Urinary bladder (tissue), 4 donors: ENCODE results near the gene EXD2. TPM values are rescaled to one million over a fixed set of nuclear protein-coding genes. Genes with fewer than 3 reads are reported as not detected.
"Not testable (repeated sequence)": the region's sequence is repeated elsewhere in the genome, so short reads cannot be mapped to it uniquely, and the experiment has no call there.

Source experiments
- DNase-seq: peaks from one replicate; pipeline ENCODE4 v3.0.0-alpha.2; 2015; ENCODE audit errors: extremely low spot score
- H3K27ac ChIP-seq: one replicate; pipeline ENCODE4 v1.5.1; 2013; ENCODE audit warnings: low read depth, mild to moderate bottlenecking, moderate library complexity
- H3K36me3 ChIP-seq: one replicate; pipeline ENCODE4 v1.6.1; 2013; ENCODE audit warnings: mild to moderate bottlenecking, moderate library complexity; ENCODE audit not compliant: insufficient read depth
- H3K4me1 ChIP-seq: one replicate; pipeline ENCODE4 v1.6.1; 2013; ENCODE audit warnings: mild to moderate bottlenecking, moderate library complexity; ENCODE audit not compliant: insufficient read depth
- H3K4me3 ChIP-seq: one replicate; pipeline ENCODE4 v1.5.1; 2013; ENCODE audit warnings: low read depth, low read length
- WGBS: extraction: QIAGEN DNeasy Blood & Tissue Kit; methylation state at CpG from one replicate; pipeline ENCODE4 v1.1.7; 2013; 5-methylcytosine and 5-hydroxymethylcytosine counted together
- polyA plus RNA-seq: library from polyadenylated mRNA; stranded (reverse); fragments of 200-250 nt; gene quantifications from one replicate; pipeline ENCODE4 v1.2.3, GENCODE V29; 2013
- total RNA-seq: library from RNA; depleted of rRNA; stranded (reverse); fragments of >200 nt; gene quantifications from one replicate; pipeline ENCODE4 v1.2.3, GENCODE V29; 2014
- donor health status: healthy with polysubstance abuse.
- donor health status: healthy.

Gene EXD2
- total and polyA plus RNA-seq, 2 donors, result 17.1 to 18.6 TPM

DNA sequence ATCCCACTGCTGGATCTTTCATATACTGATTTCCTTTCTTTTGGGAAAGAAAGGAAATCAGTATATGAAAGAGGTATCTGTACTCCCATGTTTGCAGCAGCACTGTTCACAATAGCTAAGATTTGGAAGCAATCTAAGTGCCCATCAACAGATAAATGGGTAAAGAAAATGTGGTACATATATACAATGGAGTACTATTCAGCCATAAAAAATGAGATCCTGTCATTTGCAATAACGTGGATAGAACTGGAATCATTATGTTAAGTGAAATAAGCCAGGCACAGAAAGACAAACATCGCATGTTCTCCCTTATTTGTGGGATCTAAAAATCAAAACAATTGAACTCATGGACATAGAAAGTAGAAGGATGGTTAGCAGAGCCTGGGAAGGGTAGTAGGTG is 25.5 kb upstream of the EXD2 start:
- WGBS, result 83% methylated on average over 2 of the region's 2 CpGs
- H3K4me3 ChIP-seq, H3K4me1 ChIP-seq, DNase-seq, H3K36me3 ChIP-seq, H3K27ac ChIP-seq: not testable (repeated sequence)

DNA sequence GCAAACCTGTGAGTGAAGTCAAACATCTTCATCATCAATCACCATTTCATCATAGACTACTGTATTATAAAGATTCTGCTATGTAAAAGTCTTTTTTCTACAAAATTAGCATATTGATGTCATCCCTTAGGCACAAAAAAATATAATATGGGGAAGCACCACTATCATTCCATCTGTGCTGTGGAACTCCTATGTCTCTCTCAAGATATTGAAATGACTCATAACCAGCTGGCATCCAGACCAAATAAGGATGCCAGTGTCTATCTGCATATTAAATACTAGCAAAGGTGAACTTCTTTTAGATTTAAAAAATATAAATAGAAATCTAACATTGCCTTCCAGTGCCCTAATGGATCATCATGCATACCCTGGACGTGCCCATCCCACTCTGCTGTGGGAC is 20.5 kb upstream of the EXD2 start:
- Histone ChIP-seq H3K4me1 (no peaks in the 10 kb centered on the region), H3K4me3 (no peak overlapping the region), H3K36me3 (no peaks in the 10 kb centered on the region), H3K27ac (no peak overlapping the region)
- WGBS, result 96% methylated on average over 1 of the region's 1 CpG
- no peak for DNase-seq

DNA sequence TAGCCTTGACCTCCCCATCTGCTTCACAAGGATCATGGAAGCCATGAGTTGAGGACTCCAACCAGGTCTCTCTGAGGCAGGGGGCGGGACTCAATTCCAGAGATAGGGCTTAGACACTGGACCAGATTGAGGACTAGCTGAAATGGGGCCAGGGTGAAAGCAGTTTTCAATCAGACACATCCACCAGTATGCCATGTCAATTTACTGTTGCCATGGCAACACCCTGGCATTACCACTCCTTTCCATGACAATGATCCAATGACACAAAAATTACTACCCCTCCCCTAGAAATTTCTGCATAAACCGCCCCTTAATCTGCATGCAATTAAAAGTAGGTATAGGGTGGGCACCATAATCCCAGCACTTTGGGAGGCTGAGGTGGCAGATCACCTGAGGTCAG is 19.7 kb upstream of the EXD2 start:
- Histone ChIP-seq H3K27ac (no peak overlapping the region), H3K4me1 (no peaks in the 10 kb centered on the region), H3K4me3 (no peak overlapping the region), H3K36me3 (no peaks in the 10 kb centered on the region)
- 85% methylated on average over 2 of the region's 2 CpGs for WGBS
- no peak for DNase-seq

DNA sequence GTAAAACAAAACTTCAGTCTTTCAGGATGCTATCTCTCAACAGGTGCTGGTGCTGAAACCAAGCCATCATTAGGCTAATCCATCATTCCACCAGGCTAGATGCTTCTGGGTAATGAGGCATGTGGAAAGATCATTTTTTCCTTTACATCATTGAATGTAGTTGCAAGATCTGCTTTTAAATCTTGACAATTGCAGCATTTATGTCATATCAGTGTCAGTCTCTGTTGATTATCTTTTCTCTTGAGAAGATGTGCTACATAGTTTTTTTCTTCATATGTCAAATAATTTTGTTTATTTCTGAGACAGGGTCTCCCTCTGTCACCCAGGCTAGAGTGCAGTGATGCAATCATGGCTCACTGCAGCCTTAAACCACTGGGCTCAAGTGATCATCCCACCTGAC is 16.2 kb upstream of the EXD2 start:
- H3K27ac ChIP-seq, result no peak overlapping the region
- no peaks in the 10 kb centered on the region for H3K4me1 ChIP-seq
- H3K4me3 ChIP-seq, result no peak overlapping the region

DNA sequence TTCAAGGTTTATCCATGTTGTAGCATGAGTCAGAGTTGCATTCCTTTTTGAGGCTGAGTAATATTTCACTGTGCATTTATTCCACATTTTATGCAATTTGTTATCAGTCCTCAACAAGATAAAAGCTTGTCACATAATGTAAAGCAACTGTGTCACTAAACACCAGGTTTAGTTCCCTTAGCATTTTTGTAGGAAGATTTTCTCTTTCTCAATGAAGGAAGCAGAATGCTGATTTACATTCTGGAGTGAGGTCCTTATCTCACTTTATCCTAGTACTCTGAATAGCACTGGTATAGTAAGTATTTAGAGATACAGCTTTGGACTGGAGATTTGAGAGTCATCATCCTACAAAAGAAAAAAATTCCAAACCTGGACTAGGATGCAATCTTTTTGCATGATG is 9.8 kb upstream of the EXD2 start:
- Histone ChIP-seq H3K27ac (no peak overlapping the region), H3K36me3 (no peaks in the 10 kb centered on the region), H3K4me1 (no peaks in the 10 kb centered on the region), H3K4me3 (no peak overlapping the region)
- no peak for DNase-seq

More for the DNA sequence above, 16.2 kb upstream of the EXD2 start:
- H3K36me3 ChIP-seq, result no peaks in the 10 kb centered on the region
- no peak for DNase-seq

DNA sequence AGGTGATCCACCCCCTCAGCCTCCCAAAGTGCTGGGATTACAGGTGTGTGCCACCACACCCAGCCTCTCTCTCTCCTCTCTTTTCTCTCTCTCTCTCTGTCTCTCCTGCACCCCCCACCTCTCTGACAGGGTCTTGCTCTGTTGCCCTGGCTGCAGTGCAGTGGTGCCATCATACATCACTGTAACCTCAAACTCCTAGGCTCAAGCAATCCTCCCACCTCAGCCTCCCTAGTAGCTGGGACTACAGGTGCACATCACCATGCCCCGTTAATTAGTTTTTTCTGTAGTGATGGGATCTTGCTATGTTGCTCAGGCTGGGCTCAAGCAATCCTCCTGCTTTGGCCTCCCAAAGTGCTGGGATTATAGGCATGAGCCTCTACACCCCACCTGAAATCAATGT is 8.7 kb upstream of the EXD2 start:
- 98% methylated on average over 1 of the region's 1 CpG for WGBS
- DNase-seq, H3K4me1 ChIP-seq, H3K4me3 ChIP-seq, H3K27ac ChIP-seq, H3K36me3 ChIP-seq: not testable (repeated sequence)

DNA sequence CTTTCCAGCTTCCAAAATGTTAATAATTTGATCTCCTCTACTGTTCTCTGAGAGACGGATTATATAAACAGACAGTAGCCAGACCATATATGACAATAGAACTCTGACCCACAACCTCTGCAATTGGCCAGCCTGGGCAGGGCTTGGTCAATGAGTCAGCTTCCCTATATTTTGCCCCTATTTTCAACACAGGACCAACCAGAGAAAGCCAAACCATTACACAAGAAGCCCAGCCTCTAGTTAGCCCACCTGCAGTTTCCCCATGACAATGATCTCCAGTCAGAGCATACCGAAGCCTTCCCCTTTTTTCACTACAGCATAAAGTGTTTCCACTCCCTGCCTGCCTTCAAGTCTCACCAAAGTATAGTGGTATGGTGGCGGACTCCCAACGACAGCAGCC is 7.6 kb upstream of the EXD2 start:
- H3K36me3 ChIP-seq, result no peaks in the 10 kb centered on the region
- no peaks in the 10 kb centered on the region for H3K4me1 ChIP-seq
- no peak overlapping the region for H3K27ac ChIP-seq
- WGBS, result 53% methylated on average over 4 of the region's 4 CpGs
- no peak overlapping the region for H3K4me3 ChIP-seq
- DNase-seq, result no peak

DNA sequence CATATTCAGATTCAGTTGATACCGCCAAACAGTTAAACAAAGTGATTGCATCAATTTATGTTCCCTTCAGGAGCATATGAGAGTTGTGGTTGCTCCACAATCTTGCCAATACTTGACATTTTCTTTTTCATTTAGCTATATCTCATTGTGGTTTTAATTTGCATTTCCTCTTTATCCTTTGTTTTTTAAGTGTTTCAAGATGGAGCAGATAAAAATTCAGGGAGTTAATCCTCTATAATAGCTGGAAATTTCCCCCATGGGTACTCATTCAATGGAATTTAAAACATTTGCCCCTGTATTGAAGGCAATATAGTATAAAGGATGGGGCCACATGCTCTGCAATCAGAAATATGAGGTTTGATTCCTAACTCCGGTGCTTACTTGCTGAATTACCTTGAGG is 1.1 kb upstream of the EXD2 start:
- WGBS, result 91% methylated on average over 2 of the region's 2 CpGs
- H3K4me1 ChIP-seq, result no peaks in the 10 kb centered on the region
- H3K27ac ChIP-seq, result no peak overlapping the region
- no peaks in the 10 kb centered on the region for H3K36me3 ChIP-seq
- DNase-seq, result no peak
- H3K4me3 ChIP-seq, result no peak overlapping the region

DNA sequence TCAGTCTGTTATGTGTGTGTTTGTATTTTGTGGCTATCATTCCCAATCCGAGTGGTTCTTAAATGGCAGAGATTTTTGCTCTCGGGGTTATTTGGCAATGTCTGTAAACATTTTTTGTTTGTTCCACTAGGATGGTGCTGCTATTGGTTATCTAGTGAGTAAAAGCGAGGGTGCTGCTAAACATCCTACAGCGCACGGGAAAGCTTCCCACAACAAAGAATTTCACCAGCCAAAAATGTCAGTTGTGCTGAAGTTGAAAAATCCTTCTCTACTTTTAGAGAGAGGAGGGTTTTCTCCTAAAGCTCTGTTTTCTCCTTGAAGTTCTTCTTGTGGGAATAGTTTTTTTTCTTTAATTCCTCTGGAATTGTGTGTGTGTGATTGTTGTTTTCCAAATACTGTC is 2.4 kb downstream of the EXD2 start:
- Histone ChIP-seq H3K4me1 (no peaks in the 10 kb centered on the region), H3K36me3 (no peaks in the 10 kb centered on the region), H3K27ac (no peak overlapping the region), H3K4me3 (no peak overlapping the region)
- 86% methylated on average over 5 of the region's 5 CpGs for WGBS
- no peak for DNase-seq

DNA sequence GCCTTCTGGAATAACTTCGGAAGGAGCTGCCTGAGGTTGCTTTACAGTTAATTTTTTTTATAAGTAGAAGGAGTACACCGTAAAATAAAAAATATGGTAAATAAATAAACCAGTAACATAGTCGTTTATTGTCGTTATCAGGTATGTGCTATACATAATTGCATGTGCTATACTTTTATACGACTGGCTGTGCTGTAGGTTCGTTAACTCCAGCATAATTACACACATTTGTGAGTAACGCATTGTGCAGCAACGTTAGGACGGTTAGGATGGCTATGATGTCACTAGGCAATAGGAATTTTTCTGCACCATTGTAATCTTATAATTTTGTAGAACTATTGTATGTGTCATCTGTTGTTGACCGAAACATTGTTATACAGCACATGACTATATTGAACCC is 8.5 kb downstream of the EXD2 start:
- 90% methylated on average over 10 of the region's 10 CpGs for WGBS
- no peak for DNase-seq
- Histone ChIP-seq H3K4me1 (no peaks in the 10 kb centered on the region), H3K4me3 (no peak overlapping the region), H3K27ac (no peak overlapping the region), H3K36me3 (no peaks in the 10 kb centered on the region)

DNA sequence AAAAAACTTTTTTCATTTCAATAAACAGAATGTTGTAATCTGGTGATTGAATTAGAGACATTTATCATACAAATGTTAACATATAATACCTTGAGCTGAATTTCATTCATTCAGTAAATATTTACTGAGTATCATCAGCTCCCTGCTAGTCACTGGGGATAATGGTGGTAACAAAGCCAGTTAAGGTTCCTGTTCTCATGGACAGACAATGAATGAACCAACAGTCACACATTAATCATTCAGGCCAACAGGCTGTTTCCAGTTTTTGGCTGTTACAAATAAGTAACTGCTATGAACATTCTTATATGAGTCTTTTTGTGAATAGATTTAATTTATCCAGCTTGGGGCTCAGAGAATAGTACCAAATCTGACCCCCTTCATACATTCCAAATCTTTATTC is 13.5 kb downstream of the EXD2 start:
- Histone ChIP-seq H3K36me3 (no peaks in the 10 kb centered on the region), H3K4me1 (no peaks in the 10 kb centered on the region), H3K27ac (no peak overlapping the region), H3K4me3 (no peak overlapping the region)
- no peak for DNase-seq

DNA sequence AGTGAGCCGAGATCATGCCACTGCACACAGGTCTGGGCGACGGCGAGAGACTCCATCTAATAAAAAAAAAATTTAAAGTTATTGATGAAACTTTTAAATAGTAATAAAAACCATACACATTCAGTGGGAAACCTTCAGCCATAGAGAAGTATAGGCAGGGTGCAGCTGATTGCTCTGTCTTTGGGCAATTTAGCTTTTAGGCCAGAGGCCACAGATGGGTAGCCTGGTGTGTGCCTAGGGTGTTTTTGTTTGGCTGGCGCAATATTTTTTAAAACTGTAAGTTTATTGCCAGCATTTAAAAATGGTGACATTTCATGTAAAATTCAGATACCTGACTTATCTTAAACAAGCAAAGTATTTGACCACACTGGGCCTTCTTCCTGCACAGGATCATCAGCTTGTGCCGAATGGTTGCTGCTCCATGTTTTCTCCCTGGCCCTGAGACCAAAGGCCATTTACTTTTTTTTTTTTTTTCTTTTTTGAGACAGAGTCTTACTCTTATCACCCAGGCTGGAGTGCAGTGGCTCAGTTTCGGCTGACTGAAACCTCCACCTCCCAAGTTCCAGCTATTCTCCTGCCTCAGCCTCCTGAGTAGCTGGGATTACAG is 16.2 kb downstream of the EXD2 start:
- Histone ChIP-seq H3K4me3 (no peak overlapping the region), H3K36me3 (peaks cover 1% of the 10 kb centered on the region), H3K4me1 (no peaks in the 10 kb centered on the region), H3K27ac (no peak overlapping the region)
- 92% methylated on average over 7 of the region's 7 CpGs for WGBS
- no peak for DNase-seq

DNA sequence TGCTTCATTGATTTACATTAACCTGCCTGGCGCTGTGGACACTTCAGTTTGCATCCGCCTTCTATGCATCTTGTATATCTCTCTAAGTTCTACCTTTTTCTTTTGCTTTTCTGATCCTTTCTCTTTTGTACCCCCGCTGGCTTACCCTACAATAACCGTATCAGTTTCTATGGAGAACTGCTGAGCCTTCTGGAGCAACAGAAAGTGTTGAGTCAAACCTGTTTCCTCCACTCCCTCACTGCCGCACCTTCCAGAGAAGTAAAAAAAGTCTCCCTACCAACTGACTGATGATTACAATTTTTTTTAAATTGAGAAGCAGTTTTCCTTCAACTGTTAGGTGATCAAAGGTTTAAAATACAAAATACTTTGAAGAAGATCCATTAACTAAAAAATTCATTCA is 17.4 kb downstream of the EXD2 start:
- H3K4me3 ChIP-seq, result no peak overlapping the region
- WGBS, result 87% methylated on average over 5 of the region's 5 CpGs
- no peaks in the 10 kb centered on the region for H3K4me1 ChIP-seq
- no peak overlapping the region for H3K27ac ChIP-seq
- H3K36me3 ChIP-seq, result peaks cover 1% of the 10 kb centered on the region
- DNase-seq, result no peak

DNA sequence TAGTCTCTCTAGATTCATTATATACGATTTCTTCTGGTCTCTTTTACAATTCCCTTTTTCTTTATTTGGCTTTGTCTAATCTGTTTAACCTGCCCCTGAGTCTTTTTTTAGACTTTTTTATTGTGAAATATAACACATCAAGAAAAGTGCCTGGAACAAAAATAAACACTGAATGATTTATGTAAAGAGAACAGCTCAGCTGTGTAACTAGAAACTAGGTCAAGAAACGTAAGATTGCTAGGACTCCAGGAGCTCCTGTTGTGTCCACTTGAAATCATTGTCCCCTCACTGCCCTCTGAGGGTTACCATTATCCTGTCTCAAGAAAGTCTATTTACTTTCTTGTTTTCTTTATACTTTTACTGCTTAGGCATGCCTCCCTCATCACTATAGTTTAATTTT is 23.1 kb downstream of the EXD2 start:
- WGBS, result 42% methylated on average over 2 of the region's 2 CpGs
- no peak for DNase-seq
- Histone ChIP-seq H3K4me3 (no peak overlapping the region), H3K4me1 (no peaks in the 10 kb centered on the region), H3K27ac (no peak overlapping the region), H3K36me3 (peaks cover 1% of the 10 kb centered on the region)

DNA sequence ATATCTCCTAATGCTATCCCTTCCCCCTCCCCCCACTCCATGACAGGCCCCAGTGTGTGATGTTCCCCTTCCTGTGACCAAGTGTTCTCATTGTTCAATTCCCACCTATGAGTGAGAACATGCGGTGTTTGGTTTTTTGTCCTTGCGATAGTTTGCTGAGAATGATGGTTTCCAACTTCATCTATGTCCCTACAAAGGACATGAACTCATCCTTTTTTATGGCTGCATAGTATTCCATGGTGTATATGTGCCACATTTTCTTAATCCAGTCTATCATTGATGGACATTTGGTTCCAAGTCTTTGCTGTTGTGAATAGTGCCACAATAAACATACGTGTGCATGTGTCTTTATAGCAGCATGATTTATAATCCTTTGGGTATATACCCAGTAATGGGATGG is 26.4 kb downstream of the EXD2 start:
- DNase-seq, H3K27ac ChIP-seq, H3K4me3 ChIP-seq, H3K4me1 ChIP-seq, H3K36me3 ChIP-seq: not testable (repeated sequence)
- WGBS, result 95% methylated on average over 2 of the region's 3 CpGs
